AG04450 (cell line): Measurements from ENCODE around the gene GP5. TPM values are rescaled to one million over a fixed set of nuclear protein-coding genes. Genes with fewer than 3 reads are reported as not detected.

Source experiments
- CTCF ChIA-PET: fragments of 300-600, 350-600 bp; formaldehyde crosslinking; extraction: SDS; loops from one replicate; lab custom pipeline; 2022; ENCODE audit warnings: antibody characterized with exemption, inconsistent platforms; lab: Charles Lee
- POLR2A ChIA-PET: fragments of 350-600 bp; formaldehyde crosslinking; extraction: SDS; loops from one replicate; lab custom pipeline; 2021; ENCODE audit warnings: antibody characterized with exemption, inconsistent platforms; lab: Yijun Ruan, JAX
- DNase-seq: peaks from one replicate; pipeline ENCODE4 v3.0.0-alpha.2; 2011; ENCODE audit warnings: low read depth, low spot score
- H3K27ac ChIP-seq: one replicate; pipeline ENCODE4 v1.5.1; 2012; ENCODE audit warnings: low read depth, low read length, control low read depth
- H3K27me3 ChIP-seq: one replicate; pipeline ENCODE4 v1.6.0; 2012; ENCODE audit warnings: low read length; ENCODE audit not compliant: control insufficient read depth, insufficient read depth
- H3K4me3 ChIP-seq: 2 replicates; pipeline ENCODE4 v1.5.1; 2011; ENCODE audit warnings: mild to moderate bottlenecking, low read depth, low read length, control low read depth
- H3K9me3 ChIP-seq: 2 replicates; pipeline ENCODE4 v1.5.1; 2012; ENCODE audit warnings: low read length; ENCODE audit not compliant: control insufficient read depth, insufficient read depth
- polyA plus RNA-seq: library from polyadenylated mRNA; depleted of rRNA; stranded (reverse); fragments of >200 nt; gene quantifications from 2 replicates; pipeline ENCODE4 v1.2.3, GENCODE V29; 2011
- TF ChIP-seq, protein P1 (sequence below): IDR thresholded peaks from 2 replicates; pipeline ENCODE4 v1.5.1; 2011; ENCODE audit warnings: low read depth, low read length, control low read depth, inconsistent platforms

The GP5 gene
- polyA plus RNA-seq, 1 experiment, result 0.06 TPM

DNA sequence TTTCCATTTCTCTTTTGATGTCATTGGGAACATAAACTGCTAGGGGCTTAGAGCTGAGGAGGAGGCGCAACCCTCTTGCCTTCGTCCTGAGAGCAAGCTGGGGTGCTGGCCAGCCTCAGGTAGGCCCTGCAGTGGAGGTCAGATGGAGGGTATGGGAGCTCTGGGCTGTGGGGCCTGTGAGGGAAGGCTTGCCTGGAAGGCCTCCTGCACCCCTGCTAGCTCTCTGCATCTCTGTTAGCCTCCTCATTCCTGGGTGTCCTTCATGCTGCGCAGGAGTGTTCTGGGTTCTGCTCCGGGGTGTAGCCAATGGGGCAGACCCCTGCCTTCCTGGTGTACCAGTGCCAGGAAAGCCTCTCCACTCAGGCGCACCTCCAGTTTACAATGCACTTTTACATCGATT lies 11.8 kb downstream of the GP5 start:
- ChIA-PET POLR2A (no interaction called here), CTCF (interaction anchor here (1.0 to 2.5 kb wide), 2 partner anchors 43 to 53 kb away, joined by 3 to 12 read pairs; no protein-coding TSS in a partner anchor)

DNA sequence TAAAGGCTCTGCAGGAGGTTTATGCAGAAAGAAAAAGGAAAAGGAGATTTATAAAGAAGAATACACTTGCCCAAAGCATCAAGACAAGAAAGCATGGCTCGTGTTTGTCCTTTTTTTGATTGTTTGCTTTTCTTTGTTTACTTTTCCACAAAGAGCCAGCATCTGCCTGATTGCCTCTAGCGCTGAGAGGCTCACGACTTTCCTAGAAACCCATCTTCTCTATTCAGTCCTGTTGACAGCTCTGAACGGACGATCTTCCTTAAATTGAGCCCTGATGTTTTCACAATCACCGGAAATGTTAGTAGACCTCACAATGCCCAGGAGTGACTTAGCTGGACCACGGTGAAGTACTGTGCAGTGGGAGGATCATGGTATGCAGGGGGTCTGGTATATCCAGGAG lies 12.4 kb downstream of the GP5 start:
- Histone ChIP-seq H3K27me3 (peaks cover 37% of the 10 kb centered on the region), H3K4me3 (no peak overlapping the region), H3K27ac (no peak overlapping the region), H3K9me3 (peaks cover 5% of the 10 kb centered on the region; the same call in 1 of the 2 replicates)
- ChIA-PET CTCF (interaction anchor here (1.0 to 2.5 kb wide), 3 partner anchors 9 to 52 kb away, joined by 3 to 12 read pairs (median 8); no protein-coding TSS in a partner anchor), POLR2A (no interaction called here)
- TF ChIP-seq, protein P1, sequence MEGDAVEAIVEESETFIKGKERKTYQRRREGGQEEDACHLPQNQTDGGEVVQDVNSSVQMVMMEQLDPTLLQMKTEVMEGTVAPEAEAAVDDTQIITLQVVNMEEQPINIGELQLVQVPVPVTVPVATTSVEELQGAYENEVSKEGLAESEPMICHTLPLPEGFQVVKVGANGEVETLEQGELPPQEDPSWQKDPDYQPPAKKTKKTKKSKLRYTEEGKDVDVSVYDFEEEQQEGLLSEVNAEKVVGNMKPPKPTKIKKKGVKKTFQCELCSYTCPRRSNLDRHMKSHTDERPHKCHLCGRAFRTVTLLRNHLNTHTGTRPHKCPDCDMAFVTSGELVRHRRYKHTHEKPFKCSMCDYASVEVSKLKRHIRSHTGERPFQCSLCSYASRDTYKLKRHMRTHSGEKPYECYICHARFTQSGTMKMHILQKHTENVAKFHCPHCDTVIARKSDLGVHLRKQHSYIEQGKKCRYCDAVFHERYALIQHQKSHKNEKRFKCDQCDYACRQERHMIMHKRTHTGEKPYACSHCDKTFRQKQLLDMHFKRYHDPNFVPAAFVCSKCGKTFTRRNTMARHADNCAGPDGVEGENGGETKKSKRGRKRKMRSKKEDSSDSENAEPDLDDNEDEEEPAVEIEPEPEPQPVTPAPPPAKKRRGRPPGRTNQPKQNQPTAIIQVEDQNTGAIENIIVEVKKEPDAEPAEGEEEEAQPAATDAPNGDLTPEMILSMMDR, result no peak
- no peak for DNase-seq

More for the DNA sequence above, 11.8 kb downstream of the GP5 start:
- no peak for DNase-seq
- H3K9me3 ChIP-seq, result peaks cover 7% of the 10 kb centered on the region; the same call in 1 of the 2 replicates
- no peak overlapping the region for H3K27ac ChIP-seq
- H3K27me3 ChIP-seq, result peaks cover 37% of the 10 kb centered on the region
- no peak overlapping the region for H3K4me3 ChIP-seq
- TF ChIP-seq, protein P1, result no peak

DNA sequence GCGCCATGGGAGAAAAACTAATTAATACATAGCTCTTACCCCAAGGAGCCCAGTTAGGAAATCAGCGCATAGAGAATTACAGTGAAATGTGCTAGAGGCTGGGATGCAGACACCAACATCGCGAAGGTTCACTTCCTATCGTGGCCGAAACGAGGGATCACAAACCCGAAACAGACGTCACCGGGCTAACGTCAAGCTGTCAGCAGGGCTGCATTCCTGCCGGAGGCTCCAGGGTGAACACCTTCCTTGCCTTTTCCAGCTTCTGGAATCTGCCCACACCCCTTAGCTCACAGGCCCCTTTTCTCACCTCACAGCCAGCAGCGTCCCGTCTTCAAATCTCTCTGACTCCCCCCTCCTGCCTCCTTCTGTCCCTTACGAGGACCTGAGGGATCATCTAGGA lies 13.0 kb downstream of the GP5 start:
- CTCF ChIA-PET, result interaction anchor here (1.9 to 2.5 kb wide), 2 partner anchors 9 to 42 kb away, joined by 8 to 12 read pairs; no protein-coding TSS in a partner anchor
- Histone ChIP-seq H3K9me3 (peaks cover 3% of the 10 kb centered on the region; the same call in 1 of the 2 replicates), H3K4me3 (no peak overlapping the region), H3K27ac (no peak overlapping the region), H3K27me3 (peaks cover 37% of the 10 kb centered on the region)
- DNase-seq, result no peak
- TF ChIP-seq, protein P1, result no peak
- POLR2A ChIA-PET, result no interaction called here

DNA sequence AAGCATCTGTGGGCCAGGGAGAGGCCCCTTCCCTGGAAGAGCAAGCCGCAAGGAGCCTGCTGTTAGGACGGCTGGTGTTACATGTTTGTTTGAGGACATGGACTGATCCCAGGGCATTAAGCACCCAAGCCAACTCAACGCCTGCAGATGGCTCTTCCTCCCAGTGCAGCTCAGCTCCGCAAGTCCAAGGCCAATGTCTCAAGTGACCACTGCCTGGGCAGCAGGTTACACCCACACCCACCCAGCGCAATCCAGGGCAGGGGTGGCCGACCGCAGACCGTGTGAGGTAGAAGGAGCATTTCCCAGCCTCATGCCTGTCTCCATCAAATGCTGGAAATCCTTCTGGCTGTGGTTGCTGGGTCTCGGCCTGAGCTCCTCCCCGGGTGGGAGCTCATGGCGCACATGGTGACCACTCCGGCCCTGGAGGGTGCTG lies 14.5 kb downstream of the GP5 start:
- TF ChIP-seq, protein P1, result no peak
- no peak for DNase-seq
- Histone ChIP-seq H3K9me3 (peaks cover 3% of the 10 kb centered on the region; the same call in 1 of the 2 replicates), H3K4me3 (no peak overlapping the region), H3K27me3 (peaks cover 38% of the 10 kb centered on the region), H3K27ac (no peak overlapping the region)
- ChIA-PET POLR2A (no interaction called here), CTCF (interaction anchor here (1.2 to 1.9 kb wide), 2 partner anchors 11 to 18 kb away, joined by 3 to 8 read pairs; no protein-coding TSS in a partner anchor)

DNA sequence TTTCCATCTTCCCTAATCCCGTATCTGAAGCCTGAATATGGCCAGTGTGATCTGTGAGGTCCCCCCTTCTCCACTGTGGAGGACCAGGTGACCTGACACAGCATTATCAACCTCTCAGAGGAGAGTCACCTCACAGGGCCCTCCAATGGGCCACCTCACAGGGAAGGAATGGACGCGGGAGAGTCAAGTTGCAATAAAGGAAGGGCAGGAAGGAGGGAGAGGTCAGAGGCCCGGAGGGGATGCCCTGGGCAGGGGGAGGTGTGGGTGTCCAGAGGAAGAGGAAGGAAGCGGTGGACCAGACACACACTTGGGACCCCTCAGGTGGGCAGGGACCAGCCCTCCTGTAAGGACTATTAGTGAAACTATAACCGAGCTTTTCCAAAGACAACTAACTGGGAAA lies 14.9 kb downstream of the GP5 start:
- peaks cover 3% of the 10 kb centered on the region; the same call in 1 of the 2 replicates for H3K9me3 ChIP-seq
- H3K4me3 ChIP-seq, result no peak overlapping the region
- TF ChIP-seq, protein P1, result no peak
- DNase-seq, result no peak
- H3K27ac ChIP-seq, result no peak overlapping the region
- POLR2A ChIA-PET, result no interaction called here
- CTCF ChIA-PET, result interaction anchor here (1.2 kb wide), 1 partner anchor 19 kb away, joined by 3 read pairs; no protein-coding TSS in a partner anchor
- peaks cover 39% of the 10 kb centered on the region for H3K27me3 ChIP-seq
